Measurements from ENCODE around the gene FAM186B.

GRCh38 chr12:49563951-49564685, 41.3 kb downstream of the FAM186B start:
- no peak for TF ChIP-seq POLR2AphosphoS5 (IDR thresholded peaks at IDR 0.05)
- no peak for TF ChIP-seq CTCF (IDR thresholded peaks at IDR 0.05)
- no peak for TF ChIP-seq POLR2A (IDR thresholded peaks at IDR 0.05)
